ENCODE measurements around the gene FMNL1. TPM values are rescaled to one million over a fixed set of nuclear protein-coding genes. Genes with fewer than 3 reads are reported as not detected.

FMNL1 gene
- total and polyA plus RNA-seq, 10 of the 15 experiments (the other 5 are each of a cell fraction or from before 2014, with no cell fraction given), result 3.3 to 108 (median 19.5) TPM

DNA sequence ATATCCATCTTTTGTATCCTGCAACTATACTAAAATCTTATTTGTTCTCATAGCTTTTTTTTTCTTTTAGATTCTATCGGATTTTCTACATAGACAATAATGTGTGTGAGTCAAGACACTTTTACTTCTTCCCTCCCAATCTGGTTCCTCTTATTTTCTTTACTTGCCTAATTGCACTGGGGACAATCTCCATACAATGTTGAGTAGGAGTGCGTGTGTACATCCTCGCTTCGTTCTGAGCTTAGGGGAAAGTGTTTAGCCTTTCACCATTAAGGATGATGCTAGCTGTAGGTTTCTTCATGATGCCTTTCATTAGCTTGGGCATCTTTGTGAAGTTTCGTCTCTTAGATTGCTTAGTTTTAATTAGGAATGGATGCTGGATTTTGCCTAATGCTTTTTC is 37.3 kb downstream of the FMNL1 start:
- ChIA-PET CTCF (interaction anchor here (0.9 to 1.4 kb wide), 7 partner anchors 10 to 124 kb away, joined by 3 to 6 read pairs (median 3); no protein-coding TSS in a partner anchor), SMC1A (ENCODE audit: uncharacterized antibody, unreplicated experiment) (interaction anchor here (0.7 to 2.1 kb wide), 9 partner anchors 10 to 129 kb away, joined by 3 to 9 read pairs (median 4); no protein-coding TSS in a partner anchor), POLR2A (interaction anchor here (0.7 kb wide), 1 partner anchor 10 kb away, joined by 3 read pairs; no protein-coding TSS in a partner anchor), RAD21 (ENCODE audit: unreplicated experiment) (interaction anchor here (0.8 to 1.0 kb wide), 3 partner anchors 18 to 40 kb away, joined by 3 to 5 read pairs (median 3); no protein-coding TSS in a partner anchor)
- peaks cover 20% of the 10 kb centered on the region for H3K4me1 ChIP-seq (ENCODE audit: control insufficient read depth, insufficient read depth, low read length)
- H3K4me3 ChIP-seq, result no peak overlapping the region
- in situ Hi-C loops (cut with MboI), result loop anchor here (25.0 kb wide), 1 partner anchor 353 kb away; no protein-coding TSS in a partner anchor
- no peak overlapping the region for H3K4me2 ChIP-seq (ENCODE audit: control insufficient read depth, insufficient read depth)
- no peak overlapping the region for H3K27ac ChIP-seq (ENCODE audit: control insufficient read depth, insufficient read depth)
- no peak overlapping the region for H3K9ac ChIP-seq (ENCODE audit: control insufficient read depth, insufficient read depth, low read length)
- intact Hi-C loops (cut with micrococcal nuclease; ENCODE audit: unreplicated experiment), result no loop called here
- H3K27me3 ChIP-seq (replicated peaks in 1 of 2; ENCODE audit: control insufficient read depth in 2 of 2, insufficient read depth in 2 of 2, low read length in 1 of 2), result no peaks in the 10 kb centered on the region
- peaks cover 4 to 7% of the 10 kb centered on the region in 2 experiments; a peak in 2 of 4 replicates for H3K36me3 ChIP-seq (ENCODE audit: control insufficient read depth in 2 of 2, insufficient read depth in 2 of 2, low read length in 1 of 2)
- H3K9me3 ChIP-seq (replicated peaks; ENCODE audit: control insufficient read depth, insufficient read depth, low read length), result no peaks in the 10 kb centered on the region
- ATAC-seq (no peak), DNase-seq (ENCODE audit: low read depth, low spot score) (no peak), FAIRE-seq (no peak)
- BruUV-seq (replicated peaks), result no TSS peak
- H3K79me2 ChIP-seq (ENCODE audit: control insufficient read depth, insufficient read depth, low read length), result no peaks in the 10 kb centered on the region
- H2AFZ ChIP-seq (ENCODE audit: control insufficient read depth, low read depth, low read length), result no peak overlapping the region
- H4K20me1 ChIP-seq (ENCODE audit: control insufficient read depth, insufficient read depth), result no peaks in the 10 kb centered on the region
- 80% methylated on average over 5 of the region's 5 CpGs for WGBS (ENCODE audit: insufficient coverage, insufficient replicate concordance, low lambda C conversion rate, missing lambda C conversion rate)
- TF ChIP-seq BHLHE40 (IDR thresholded peaks at IDR 0.05; ENCODE audit: borderline replicate concordance in 1 of 2, low read depth in 2 of 2, low read length in 1 of 2) (no peak), RAD21 (IDR thresholded peaks at IDR 0.05; ENCODE audit: insufficient read depth, low read depth, low read length) (no peak), RUNX3 (IDR thresholded peaks at IDR 0.05; ENCODE audit: low read length) (no peak), SRF (IDR thresholded peaks at IDR 0.05; ENCODE audit: low read depth in 2 of 2, low read length in 2 of 2) (no peak), FOS (IDR thresholded peaks at IDR 0.05; ENCODE audit: borderline replicate concordance, extremely low read depth, insufficient read length) (no peak), SIN3A (IDR thresholded peaks at IDR 0.05; ENCODE audit: low read depth, low read length) (no peak), IKZF1 (conservative IDR thresholded peaks at IDR 0.05) (no peak), RELA (IDR thresholded peaks at IDR 0.05; ENCODE audit: borderline replicate concordance, partially characterized antibody) (no peak), KDM1A (IDR thresholded peaks at IDR 0.05; ENCODE audit: borderline replicate concordance) (no peak)
- TF ChIP-seq, protein P1, sequence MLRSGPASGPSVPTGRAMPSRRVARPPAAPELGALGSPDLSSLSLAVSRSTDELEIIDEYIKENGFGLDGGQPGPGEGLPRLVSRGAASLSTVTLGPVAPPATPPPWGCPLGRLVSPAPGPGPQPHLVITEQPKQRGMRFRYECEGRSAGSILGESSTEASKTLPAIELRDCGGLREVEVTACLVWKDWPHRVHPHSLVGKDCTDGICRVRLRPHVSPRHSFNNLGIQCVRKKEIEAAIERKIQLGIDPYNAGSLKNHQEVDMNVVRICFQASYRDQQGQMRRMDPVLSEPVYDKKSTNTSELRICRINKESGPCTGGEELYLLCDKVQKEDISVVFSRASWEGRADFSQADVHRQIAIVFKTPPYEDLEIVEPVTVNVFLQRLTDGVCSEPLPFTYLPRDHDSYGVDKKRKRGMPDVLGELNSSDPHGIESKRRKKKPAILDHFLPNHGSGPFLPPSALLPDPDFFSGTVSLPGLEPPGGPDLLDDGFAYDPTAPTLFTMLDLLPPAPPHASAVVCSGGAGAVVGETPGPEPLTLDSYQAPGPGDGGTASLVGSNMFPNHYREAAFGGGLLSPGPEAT (IDR thresholded peaks at IDR 0.05; ENCODE audit: low read depth), result no peak
- TF ChIP-seq, protein P2, sequence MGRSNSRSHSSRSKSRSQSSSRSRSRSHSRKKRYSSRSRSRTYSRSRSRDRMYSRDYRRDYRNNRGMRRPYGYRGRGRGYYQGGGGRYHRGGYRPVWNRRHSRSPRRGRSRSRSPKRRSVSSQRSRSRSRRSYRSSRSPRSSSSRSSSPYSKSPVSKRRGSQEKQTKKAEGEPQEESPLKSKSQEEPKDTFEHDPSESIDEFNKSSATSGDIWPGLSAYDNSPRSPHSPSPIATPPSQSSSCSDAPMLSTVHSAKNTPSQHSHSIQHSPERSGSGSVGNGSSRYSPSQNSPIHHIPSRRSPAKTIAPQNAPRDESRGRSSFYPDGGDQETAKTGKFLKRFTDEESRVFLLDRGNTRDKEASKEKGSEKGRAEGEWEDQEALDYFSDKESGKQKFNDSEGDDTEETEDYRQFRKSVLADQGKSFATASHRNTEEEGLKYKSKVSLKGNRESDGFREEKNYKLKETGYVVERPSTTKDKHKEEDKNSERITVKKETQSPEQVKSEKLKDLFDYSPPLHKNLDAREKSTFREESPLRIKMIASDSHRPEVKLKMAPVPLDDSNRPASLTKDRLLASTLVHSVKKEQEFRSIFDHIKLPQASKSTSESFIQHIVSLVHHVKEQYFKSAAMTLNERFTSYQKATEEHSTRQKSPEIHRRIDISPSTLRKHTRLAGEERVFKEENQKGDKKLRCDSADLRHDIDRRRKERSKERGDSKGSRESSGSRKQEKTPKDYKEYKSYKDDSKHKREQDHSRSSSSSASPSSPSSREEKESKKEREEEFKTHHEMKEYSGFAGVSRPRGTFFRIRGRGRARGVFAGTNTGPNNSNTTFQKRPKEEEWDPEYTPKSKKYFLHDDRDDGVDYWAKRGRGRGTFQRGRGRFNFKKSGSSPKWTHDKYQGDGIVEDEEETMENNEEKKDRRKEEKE (IDR thresholded peaks at IDR 0.05), result no peak
